ENCODE data around the gene BBS12. TPM values are rescaled to one million over a fixed set of nuclear protein-coding genes. Genes with fewer than 3 reads are reported as not detected.

The BBS12 gene
- total and polyA plus RNA-seq, 4 donors, result 0.53 to 2.1 (median 0.80) TPM

GRCh38 chr4:122722256-122722655, 10.2 kb upstream of the BBS12 start (continued):
- TF ChIP-seq HNF4A (conservative IDR thresholded peaks at IDR 0.05) (no peak), JUND (IDR thresholded peaks at IDR 0.05) (no peak), MAX (IDR thresholded peaks at IDR 0.05) (no peak), RXRA (IDR thresholded peaks at IDR 0.05) (no peak), FOXA2 (IDR thresholded peaks at IDR 0.05) (no peak)

- Histone ChIP-seq H3K4me1 (ENCODE audit: control insufficient read depth in 4 of 4, insufficient read depth in 4 of 4, low read length in 3 of 4) (peaks cover 2 to 15% (median 3%) of the 10 kb centered on the region in 4 donors), H3K27ac (ENCODE audit: low read depth in 1 of 2, low read length in 2 of 2) (no peak overlapping the region), H3K4me3 (ENCODE audit: low read depth in 1 of 3, low read length in 3 of 3) (no peak overlapping the region), H3K9me3 (ENCODE audit: control insufficient read depth in 4 of 4, low read length in 3 of 4) (no peaks in the 10 kb centered on the region), H3K27me3 (ENCODE audit: control insufficient read depth in 4 of 4, insufficient read depth in 4 of 4, low read length in 3 of 4) (no peaks in the 10 kb centered on the region), H3K9ac (ENCODE audit: low read depth in 1 of 2, low read length in 2 of 2) (no peak overlapping the region), H3K36me3 (ENCODE audit: control insufficient read depth in 4 of 4, insufficient read depth in 3 of 4, low read depth in 1 of 4, low read length in 3 of 4) (no peaks in the 10 kb centered on the region)
- DNase-seq (ENCODE audit: low spot score), result no peak
- TF ChIP-seq TAF1 (conservative IDR thresholded peaks at IDR 0.05), result no peak
- no peak for TF ChIP-seq FOXA2 (IDR thresholded peaks at IDR 0.05)
- TF ChIP-seq JUND (IDR thresholded peaks at IDR 0.05), result no peak
- no peak for TF ChIP-seq ATF3 (IDR thresholded peaks at IDR 0.05)
- TF ChIP-seq ZBTB33 (IDR thresholded peaks at IDR 0.05), result no peak
- no peak for TF ChIP-seq EGR1 (IDR thresholded peaks at IDR 0.05; ENCODE audit: low read depth in 2 of 2)
- no peak for TF ChIP-seq SP1 (IDR thresholded peaks at IDR 0.05)
- no peak for TF ChIP-seq RAD21 (IDR thresholded peaks at IDR 0.05)
- TF ChIP-seq NR2F2 (IDR thresholded peaks at IDR 0.05), result no peak
- WGBS, result 86% methylated on average over 1 of the region's 1 CpG
Observed at GRCh38 chr4:122728856-122729255, 3.6 kb upstream of the BBS12 start.

GRCh38 chr4:122731676-122732075, 828 bp upstream of the BBS12 start:
- H3K4me3 ChIP-seq (ENCODE audit: low read depth in 1 of 3, low read length in 3 of 3), result peak overlapping the region in 1 of 3 donors; percentile 33
- no peak for TF ChIP-seq NR2F2 (IDR thresholded peaks at IDR 0.05)
- TF ChIP-seq FOXA1 (IDR thresholded peaks at IDR 0.05), result no peak
- TF ChIP-seq JUND (IDR thresholded peaks at IDR 0.05), result no peak
- no peak for TF ChIP-seq GABPA (IDR thresholded peaks at IDR 0.05 in 1 of 2, conservative IDR thresholded peaks at IDR 0.05 in 1 of 2)
- no peak for TF ChIP-seq ZBTB33 (IDR thresholded peaks at IDR 0.05)
- no peak for TF ChIP-seq REST (IDR thresholded peaks at IDR 0.05)
- TF ChIP-seq MAX (IDR thresholded peaks at IDR 0.05), result no peak
- no peak for TF ChIP-seq HNF4G (IDR thresholded peaks at IDR 0.05)
- TF ChIP-seq RXRA (IDR thresholded peaks at IDR 0.05), result no peak
- no peak for TF ChIP-seq CTCF (IDR thresholded peaks at IDR 0.05; ENCODE audit: low read depth, low read length, missing input control)
- no peak for TF ChIP-seq FOXA2 (IDR thresholded peaks at IDR 0.05)
- no peaks in the 10 kb centered on the region for H3K36me3 ChIP-seq (ENCODE audit: control insufficient read depth in 4 of 4, insufficient read depth in 3 of 4, low read depth in 1 of 4, low read length in 3 of 4)
- H3K27ac ChIP-seq (ENCODE audit: low read depth in 1 of 2, low read length in 2 of 2), result no peak overlapping the region
- peak overlapping the region; percentile 30 to 77 for H3K9ac ChIP-seq (ENCODE audit: low read depth in 1 of 2, low read length in 2 of 2)
- H3K4me1 ChIP-seq (ENCODE audit: control insufficient read depth in 4 of 4, insufficient read depth in 4 of 4, low read length in 3 of 4), result peaks cover 2 to 15% (median 4%) of the 10 kb centered on the region in 4 donors
- no peak for DNase-seq (ENCODE audit: low spot score)
- no peaks in the 10 kb centered on the region for H3K27me3 ChIP-seq (ENCODE audit: control insufficient read depth in 4 of 4, insufficient read depth in 4 of 4, low read length in 3 of 4)
- H3K9me3 ChIP-seq (ENCODE audit: control insufficient read depth in 4 of 4, low read length in 3 of 4), result no peaks in the 10 kb centered on the region
- WGBS, result 66% methylated on average over 2 of the region's 2 CpGs
